Calu3 (cell line): Measurements from ENCODE around the gene P2RY12. TPM values are rescaled to one million over a fixed set of nuclear protein-coding genes. Genes with fewer than 3 reads are reported as not detected.
"Not testable (repeated sequence)": the region's sequence is repeated elsewhere in the genome, so short reads cannot be mapped to it uniquely, and the experiment has no call there.

Experiments
- BruUV-seq: library from RNA; stranded (reverse); fragments of 400-500 nt; replicated peaks from 2 replicates; lab custom pipeline; 2021; lab: Mats Ljungman, UMichigan
- CTCF ChIA-PET: fragments of 300-600 bp; sonication (Branson Sonifier 250); formaldehyde crosslinking; loops from one replicate; lab custom pipeline; 2022; ENCODE audit warnings: antibody characterized with exemption; lab: Charles Lee
- DNase-seq: peaks from one replicate; pipeline ENCODE4 v3.0.0; 2022
- H3K27ac Mint-ChIP-seq: one replicate; pipeline ENCODE4 v1.8.0; 2022; ENCODE audit warnings: mixed read lengths; ENCODE audit not compliant: unreplicated experiment
- H3K27me3 Mint-ChIP-seq: one replicate; pipeline ENCODE4 v1.8.0; 2022; ENCODE audit warnings: mixed read lengths; ENCODE audit not compliant: unreplicated experiment
- H3K36me3 Mint-ChIP-seq: one replicate; pipeline ENCODE4 v1.8.0; 2022; ENCODE audit warnings: mild to moderate bottlenecking, moderate library complexity, mixed read lengths; ENCODE audit not compliant: insufficient read depth, unreplicated experiment
- H3K4me1 Mint-ChIP-seq: one replicate; pipeline ENCODE4 v1.8.0; 2022; ENCODE audit warnings: mild to moderate bottlenecking, low read depth, mixed read lengths; ENCODE audit not compliant: unreplicated experiment
- H3K4me3 Mint-ChIP-seq: one replicate; pipeline ENCODE4 v1.8.0; 2022; ENCODE audit warnings: mild to moderate bottlenecking, low read depth, moderate library complexity, mixed read lengths; ENCODE audit not compliant: unreplicated experiment
- H3K9me3 Mint-ChIP-seq: one replicate; pipeline ENCODE4 v1.8.0; 2022; ENCODE audit warnings: low read depth, mixed read lengths; ENCODE audit not compliant: unreplicated experiment
- intact Hi-C: fragments of 100-400 bp; cut with micrococcal nuclease; formaldehyde crosslinking; loops from one replicate; pipeline ENCODE4 v1.10.0; 2022; ENCODE audit not compliant: unreplicated experiment
- total RNA-seq: library from RNA; stranded (reverse); gene quantifications from 2 replicates; pipeline ENCODE4 v1.2.3, GENCODE V29; 2022
- TF ChIP-seq, protein P1 (sequence below): fragments of 200-600 bp; IDR thresholded peaks from one replicate; pipeline ENCODE4 v1.8.0; 2022; ENCODE audit warnings: antibody characterized with exemption; ENCODE audit not compliant: unreplicated experiment

The P2RY12 gene
- total RNA-seq, 1 experiment from 2014 or later: not detected

GRCh38 chr3:151394611-151395010 is 10.1 kb upstream of the P2RY12 start:
- H3K27me3 Mint-ChIP-seq: no peaks in the 10 kb centered on the region
- no peak overlapping the region for H3K4me3 Mint-ChIP-seq
- BruUV-seq: no TSS peak
- CTCF ChIA-PET: no interaction called here
- intact Hi-C loops: no loop called here
- DNase-seq: no peak
- H3K9me3 Mint-ChIP-seq: no peaks in the 10 kb centered on the region
- TF ChIP-seq, protein P1, sequence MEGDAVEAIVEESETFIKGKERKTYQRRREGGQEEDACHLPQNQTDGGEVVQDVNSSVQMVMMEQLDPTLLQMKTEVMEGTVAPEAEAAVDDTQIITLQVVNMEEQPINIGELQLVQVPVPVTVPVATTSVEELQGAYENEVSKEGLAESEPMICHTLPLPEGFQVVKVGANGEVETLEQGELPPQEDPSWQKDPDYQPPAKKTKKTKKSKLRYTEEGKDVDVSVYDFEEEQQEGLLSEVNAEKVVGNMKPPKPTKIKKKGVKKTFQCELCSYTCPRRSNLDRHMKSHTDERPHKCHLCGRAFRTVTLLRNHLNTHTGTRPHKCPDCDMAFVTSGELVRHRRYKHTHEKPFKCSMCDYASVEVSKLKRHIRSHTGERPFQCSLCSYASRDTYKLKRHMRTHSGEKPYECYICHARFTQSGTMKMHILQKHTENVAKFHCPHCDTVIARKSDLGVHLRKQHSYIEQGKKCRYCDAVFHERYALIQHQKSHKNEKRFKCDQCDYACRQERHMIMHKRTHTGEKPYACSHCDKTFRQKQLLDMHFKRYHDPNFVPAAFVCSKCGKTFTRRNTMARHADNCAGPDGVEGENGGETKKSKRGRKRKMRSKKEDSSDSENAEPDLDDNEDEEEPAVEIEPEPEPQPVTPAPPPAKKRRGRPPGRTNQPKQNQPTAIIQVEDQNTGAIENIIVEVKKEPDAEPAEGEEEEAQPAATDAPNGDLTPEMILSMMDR: no peak
- no peaks in the 10 kb centered on the region for H3K4me1 Mint-ChIP-seq
- no peak overlapping the region for H3K27ac Mint-ChIP-seq
- H3K36me3 Mint-ChIP-seq: no peaks in the 10 kb centered on the region

DNA sequence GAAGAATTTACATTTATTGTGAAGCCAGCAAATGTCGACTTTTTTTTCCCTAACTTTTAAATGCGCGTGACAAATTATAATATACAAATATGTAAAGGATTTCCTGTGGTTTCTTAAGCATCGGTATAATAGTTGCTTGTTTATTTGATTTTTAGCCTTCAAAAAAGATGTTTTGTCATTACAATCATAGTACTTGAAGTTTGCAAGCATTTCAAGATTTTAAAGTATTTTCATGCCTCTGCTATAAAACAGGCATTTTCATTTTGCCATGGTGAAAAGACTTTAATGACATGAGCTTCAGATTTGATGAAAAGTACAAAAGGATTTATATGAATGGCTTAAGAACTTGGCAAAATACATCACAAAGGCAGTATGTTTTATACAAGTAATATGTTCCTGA is 9.4 kb upstream of the P2RY12 start:
- Mint-ChIP-seq H3K36me3 (no peaks in the 10 kb centered on the region), H3K27ac (no peak overlapping the region), H3K27me3 (no peaks in the 10 kb centered on the region), H3K4me1 (no peaks in the 10 kb centered on the region), H3K4me3 (no peak overlapping the region), H3K9me3 (no peaks in the 10 kb centered on the region)
- CTCF ChIA-PET: interaction anchor here (1.0 kb wide), 1 partner anchor 10 kb away, joined by 3 read pairs; no protein-coding TSS in a partner anchor
- no peak for DNase-seq
- no TSS peak for BruUV-seq
- intact Hi-C loops: no loop called here
- TF ChIP-seq, protein P1: no peak

GRCh38 chr3:151393146-151393830 is 8.7 kb upstream of the P2RY12 start:
- no peaks in the 10 kb centered on the region for H3K36me3 Mint-ChIP-seq
- H3K9me3 Mint-ChIP-seq: no peaks in the 10 kb centered on the region
- no peaks in the 10 kb centered on the region for H3K4me1 Mint-ChIP-seq
- intact Hi-C loops: no loop called here
- TF ChIP-seq, protein P1: no peak
- CTCF ChIA-PET: interaction anchor here (1.0 kb wide), 1 partner anchor 10 kb away, joined by 3 read pairs; no protein-coding TSS in a partner anchor
- BruUV-seq: no TSS peak
- H3K27me3 Mint-ChIP-seq: no peaks in the 10 kb centered on the region
- no peak overlapping the region for H3K27ac Mint-ChIP-seq
- H3K4me3 Mint-ChIP-seq: no peak overlapping the region
- no peak for DNase-seq

GRCh38 chr3:151392191-151392590 is 7.6 kb upstream of the P2RY12 start:
- CTCF ChIA-PET, H3K4me3 Mint-ChIP-seq, H3K4me1 Mint-ChIP-seq, intact Hi-C loops, H3K27me3 Mint-ChIP-seq, H3K27ac Mint-ChIP-seq, H3K9me3 Mint-ChIP-seq, H3K36me3 Mint-ChIP-seq, DNase-seq, BruUV-seq: not testable (repeated sequence)

GRCh38 chr3:151391720-151392119 is 7.2 kb upstream of the P2RY12 start:
- Mint-ChIP-seq H3K36me3 (no peaks in the 10 kb centered on the region), H3K27ac (no peak overlapping the region), H3K27me3 (no peaks in the 10 kb centered on the region), H3K4me1 (no peaks in the 10 kb centered on the region), H3K9me3 (no peaks in the 10 kb centered on the region), H3K4me3 (no peak overlapping the region)
- DNase-seq: no peak
- BruUV-seq: no TSS peak
- CTCF ChIA-PET: no interaction called here
- intact Hi-C loops: no loop called here
- TF ChIP-seq, protein P1: no peak
